Endothelial cell of umbilical vein (primary cell): ENCODE data around the gene HDAC9. TPM values are rescaled to one million over a fixed set of nuclear protein-coding genes. Genes with fewer than 3 reads are reported as not detected.
A peak's percentile ranks its signal among the peaks of the same experiment; 100 is the strongest.

Source experiments
- BruUV-seq: library from RNA; stranded (reverse); fragments of 400-500 nt; replicated peaks from 2 replicates; lab custom pipeline; 2021; lab: Mats Ljungman, UMichigan
- CTCF ChIA-PET: fragments of 300-600, 350-600 bp; sonication (Branson Sonifier 250); formaldehyde crosslinking; loops from one replicate; lab custom pipeline; 2021; ENCODE audit warnings: antibody characterized with exemption, inconsistent platforms; lab: Charles Lee
- POLR2A ChIA-PET: fragments of 300-600, 350-600 bp; sonication (Branson Sonifier 250); formaldehyde crosslinking; loops from one replicate; lab custom pipeline; 2021; ENCODE audit warnings: antibody characterized with exemption, inconsistent platforms; lab: Charles Lee
- DNase-seq: peaks from one replicate; pipeline ENCODE4 v3.0.0-alpha.2; 2011; ENCODE audit warnings: low read depth, low spot score
- FAIRE-seq: peaks from 2 replicates; lab custom pipeline; 2011; peaks lifted over from hg19 to GRCh38; lab: Jason Lieb, UNC
- H2AFZ ChIP-seq: 2 replicates; pipeline ENCODE4 v1.6.0; 2012; ENCODE audit warnings: low read depth, low read length, control low read depth, inconsistent platforms
- H3K27ac ChIP-seq: 2 replicates; pipeline ENCODE4 v1.5.1; 2011; ENCODE audit warnings: low read depth, mild to moderate bottlenecking, control low read depth, low read length, moderate library complexity; ENCODE audit not compliant: insufficient read depth
- H3K27me3 ChIP-seq, 2 experiments: 2 replicates each; pipeline versions ENCODE4 v1.6.0 to v1.6.1; 2011; ENCODE audit warnings: low read length in 2 of 2, mixed read lengths in 1 of 2; ENCODE audit not compliant: control insufficient read depth in 2 of 2, insufficient read depth in 2 of 2
- H3K36me3 ChIP-seq, 2 experiments: 2 replicates in 1 of 2; 3 replicates in 1 of 2; pipeline ENCODE4 v1.5.1; 2011; ENCODE audit warnings: low read length in 2 of 2, mild to moderate bottlenecking in 1 of 2, moderate library complexity in 1 of 2; ENCODE audit not compliant: control insufficient read depth in 2 of 2, insufficient read depth in 2 of 2; ENCODE audit errors: extremely low read depth in 1 of 2
- H3K4me1 ChIP-seq: 3 replicates; pipeline ENCODE4 v1.5.1; 2011; ENCODE audit warnings: mild to moderate bottlenecking, low read length; ENCODE audit not compliant: control insufficient read depth, insufficient read depth; ENCODE audit errors: extremely low read depth
- H3K4me2 ChIP-seq: 2 replicates; pipeline ENCODE4 v1.6.1; 2011; ENCODE audit warnings: low read length, control low read depth, mixed read lengths; ENCODE audit not compliant: insufficient read depth
- H3K4me3 ChIP-seq, 3 experiments: fragments of 200-600 bp in 1 of 3; sonication (generic), shearing (Covaris generic) in 1 of 3; replicated peaks in 1 of 3; 2 replicates each; pipeline ENCODE4 v1.5.1; 2011 to 2016; ENCODE audit warnings: control low read depth in 3 of 3, low read length in 3 of 3, mild to moderate bottlenecking in 2 of 3, inconsistent platforms in 1 of 3, low read depth in 1 of 3, moderate library complexity in 1 of 3; ENCODE audit not compliant: insufficient read depth in 1 of 3
- H3K79me2 ChIP-seq: 2 replicates; pipeline ENCODE4 v1.6.0; 2012; ENCODE audit warnings: low read length, inconsistent platforms; ENCODE audit not compliant: control insufficient read depth, insufficient read depth
- H3K9ac ChIP-seq: replicated peaks from 2 replicates; pipeline ENCODE3; 2011; ENCODE audit warnings: low read length, control low read depth; ENCODE audit not compliant: insufficient read depth; ENCODE audit errors: extremely low read depth
- H3K9me1 ChIP-seq: replicated peaks from 3 replicates; pipeline ENCODE4 v1.6.0; 2011; ENCODE audit warnings: mild to moderate bottlenecking, low read length; ENCODE audit not compliant: control insufficient read depth, insufficient read depth; ENCODE audit errors: extremely low read depth
- H3K9me3 ChIP-seq: replicated peaks from 2 replicates; pipeline ENCODE4 v1.5.1; 2012; ENCODE audit warnings: low read length, inconsistent platforms; ENCODE audit not compliant: control insufficient read depth, insufficient read depth
- H4K20me1 ChIP-seq: replicated peaks from 2 replicates; pipeline ENCODE3; 2011; ENCODE audit warnings: mild to moderate bottlenecking, low read length; ENCODE audit not compliant: control insufficient read depth, insufficient read depth; ENCODE audit errors: extremely low read depth
- EZH2 ChIP-seq: IDR thresholded peaks from 2 replicates; pipeline ENCODE4 v1.6.1; 2012; ENCODE audit warnings: borderline replicate concordance, low read depth, mild to moderate bottlenecking, moderate library complexity, low read length, inconsistent platforms; ENCODE audit not compliant: severe bottlenecking
- MYC ChIP-seq: IDR thresholded peaks from one replicate; pipeline ENCODE4 v1.6.1; 2011; ENCODE audit warnings: mild to moderate bottlenecking, low read depth, low read length
- POLR2A ChIP-seq: IDR thresholded peaks from 2 replicates; pipeline ENCODE4 v1.6.1; 2012; ENCODE audit warnings: low read depth, mild to moderate bottlenecking, control low read depth, low read length
- dilution Hi-C: fragments of 300-500 bp; cut with MboI; formaldehyde crosslinking; loops from one replicate; pipeline ENCODE4 v1.15.0; 2019; ENCODE audit warnings: low sequenced_read_pairs; ENCODE audit not compliant: extremely low pct_ligation_motif_present
- intact Hi-C: fragments of 100-400 bp; cut with micrococcal nuclease; formaldehyde crosslinking; loops from one replicate; pipeline ENCODE4 v1.10.0; 2022
- polyA plus RNA-seq, 4 experiments: library from polyadenylated mRNA; depleted of rRNA in 3 of 4; stranded (reverse) in 3 of 4; unstranded in 1 of 4; fragments of >200 nt; gene quantifications; 2 replicates each; pipeline versions ENCODE4 v1.2.1 to v1.2.3, GENCODE V29; 2011 to 2012; ENCODE audit warnings: missing spikeins in 1 of 4
- total RNA-seq: library from RNA; stranded (reverse); gene quantifications from 2 replicates; pipeline ENCODE4 v1.2.3, GENCODE V29; 2021

HDAC9 gene
- total and polyA plus RNA-seq, 2 donors (not counting 3 experiments of a cell fraction or from before 2014, with no cell fraction given): 1.8 to 11.6 TPM

- peaks cover 12% of the 10 kb centered on the region for H3K4me1 ChIP-seq
- ChIA-PET POLR2A (no interaction called here), CTCF (interaction anchor here (0.9 to 1.8 kb wide), 7 partner anchors 11 to 200 kb away, joined by 3 to 12 read pairs (median 5); no protein-coding TSS in a partner anchor)
- intact Hi-C loops: no loop called here
- BruUV-seq: no TSS peak
- H3K4me3 ChIP-seq: no peak overlapping the region
- TF ChIP-seq POLR2A: no peak
- FAIRE-seq (no peak), DNase-seq (peak; percentile 74)
- H2AFZ ChIP-seq: peak overlapping the region; percentile 71
- H3K4me2 ChIP-seq: peak overlapping the region; percentile 73
- H3K9me3 ChIP-seq: no peaks in the 10 kb centered on the region
- H3K27ac ChIP-seq: no peak overlapping the region
- no peaks in the 10 kb centered on the region for H3K79me2 ChIP-seq
- H3K36me3 ChIP-seq: no peaks in the 10 kb centered on the region
- no peak overlapping the region for H3K9ac ChIP-seq
- no peaks in the 10 kb centered on the region for H3K9me1 ChIP-seq
- H3K27me3 ChIP-seq: no peaks in the 10 kb centered on the region
- dilution Hi-C loops: loop anchor here (25.0 kb wide), 1 partner anchor 190 kb away; no protein-coding TSS in a partner anchor
- no peaks in the 10 kb centered on the region for H4K20me1 ChIP-seq
Measured at GRCh38 chr7:18552316-18552916, 56.9 kb downstream of the HDAC9 start.

- dilution Hi-C loops: loop anchor here (25.0 kb wide), 1 partner anchor 191 kb away; no protein-coding TSS in a partner anchor
- peak overlapping the region; percentile 73 for H3K4me2 ChIP-seq
- intact Hi-C loops: no loop called here
- no TSS peak for BruUV-seq
- FAIRE-seq (no peak), DNase-seq (peak; percentile 73)
- no peaks in the 10 kb centered on the region for H3K79me2 ChIP-seq
- H3K9ac ChIP-seq: no peak overlapping the region
- H3K9me3 ChIP-seq: no peaks in the 10 kb centered on the region
- no peak overlapping the region for H3K27ac ChIP-seq
- ChIA-PET CTCF (interaction anchor here (0.9 to 1.8 kb wide), 7 partner anchors 12 to 201 kb away, joined by 3 to 12 read pairs (median 5); no protein-coding TSS in a partner anchor), POLR2A (no interaction called here)
- no peaks in the 10 kb centered on the region for H3K9me1 ChIP-seq
- TF ChIP-seq MYC (no peak), POLR2A (no peak), EZH2 (no peak)
- no peaks in the 10 kb centered on the region for H3K27me3 ChIP-seq
- no peak overlapping the region for H3K4me3 ChIP-seq
- peak overlapping the region; percentile 71 for H2AFZ ChIP-seq
- no peaks in the 10 kb centered on the region for H3K36me3 ChIP-seq
- H3K4me1 ChIP-seq: peaks cover 14% of the 10 kb centered on the region
- H4K20me1 ChIP-seq: no peaks in the 10 kb centered on the region
Measured at GRCh38 chr7:18552943-18553604, 57.5 kb downstream of the HDAC9 start.
